Measurements from ENCODE around the gene TCERG1L.
"Not testable (repeated sequence)": the region's sequence is repeated elsewhere in the genome, so short reads cannot be mapped to it uniquely, and the experiment has no call there.

Gene TCERG1L, protein sequence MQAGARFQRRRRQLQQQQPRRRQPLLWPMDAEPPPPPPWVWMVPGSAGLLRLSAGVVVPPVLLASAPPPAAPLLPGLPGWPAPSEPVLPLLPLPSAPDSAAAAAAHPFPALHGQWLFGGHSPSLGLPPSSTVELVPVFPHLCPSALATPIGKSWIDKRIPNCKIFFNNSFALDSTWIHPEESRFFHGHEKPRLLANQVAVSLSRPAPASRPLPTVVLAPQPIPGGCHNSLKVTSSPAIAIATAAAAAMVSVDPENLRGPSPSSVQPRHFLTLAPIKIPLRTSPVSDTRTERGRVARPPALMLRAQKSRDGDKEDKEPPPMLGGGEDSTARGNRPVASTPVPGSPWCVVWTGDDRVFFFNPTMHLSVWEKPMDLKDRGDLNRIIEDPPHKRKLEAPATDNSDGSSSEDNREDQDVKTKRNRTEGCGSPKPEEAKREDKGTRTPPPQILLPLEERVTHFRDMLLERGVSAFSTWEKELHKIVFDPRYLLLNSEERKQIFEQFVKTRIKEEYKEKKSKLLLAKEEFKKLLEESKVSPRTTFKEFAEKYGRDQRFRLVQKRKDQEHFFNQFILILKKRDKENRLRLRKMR

DNA sequence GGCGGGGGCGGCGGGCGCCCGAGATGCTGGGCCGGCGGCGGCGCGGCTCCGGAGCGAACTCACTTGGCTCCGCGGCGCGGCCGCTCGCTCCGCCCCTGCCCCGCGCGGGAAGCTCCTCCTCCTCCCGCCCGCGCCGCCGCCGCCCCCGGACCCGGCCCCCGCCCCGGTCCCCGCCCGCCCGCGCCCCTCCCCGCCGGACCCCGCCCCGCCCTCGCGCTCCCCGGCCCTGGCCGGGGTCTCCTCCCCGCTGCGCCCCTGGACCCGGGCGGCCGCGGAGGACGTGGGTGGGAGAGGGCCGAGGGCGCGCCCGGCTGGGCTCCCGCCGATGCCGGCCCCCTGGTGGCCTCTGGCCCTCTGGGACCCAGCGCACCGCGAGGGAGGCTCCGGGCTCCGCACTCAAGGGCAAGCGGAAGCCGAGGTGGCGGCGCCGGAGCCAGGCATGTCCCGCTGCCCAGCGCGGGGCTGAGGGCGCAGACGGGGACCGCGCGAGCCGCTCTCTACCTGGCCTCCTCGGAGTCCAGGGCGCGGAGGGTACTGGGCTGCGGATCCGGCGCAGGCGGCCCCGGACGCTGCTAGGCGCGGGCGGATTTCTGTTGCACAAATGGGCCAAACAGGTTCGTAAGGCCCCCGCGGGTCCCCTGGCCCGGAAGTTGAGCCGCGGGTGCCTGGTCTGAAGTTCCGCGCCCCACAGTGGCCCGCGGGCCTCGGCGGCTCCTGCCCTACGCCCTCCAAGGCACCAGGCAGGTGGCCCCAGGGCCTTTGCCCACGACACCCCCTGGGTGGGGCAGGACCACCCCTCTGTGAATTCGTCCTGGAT is at the start of gene TCERG1L:
Gene TCERG1L (minus strand): TSS at position 61 of the 817 bp plus-strand sequence. CDS start 86 bp downstream, outside the sequence.
- DNase-seq (ENCODE audit: low read depth, low spot score): no peak
- H3K27ac ChIP-seq: no peak within 1 kb of the TSS

DNA sequence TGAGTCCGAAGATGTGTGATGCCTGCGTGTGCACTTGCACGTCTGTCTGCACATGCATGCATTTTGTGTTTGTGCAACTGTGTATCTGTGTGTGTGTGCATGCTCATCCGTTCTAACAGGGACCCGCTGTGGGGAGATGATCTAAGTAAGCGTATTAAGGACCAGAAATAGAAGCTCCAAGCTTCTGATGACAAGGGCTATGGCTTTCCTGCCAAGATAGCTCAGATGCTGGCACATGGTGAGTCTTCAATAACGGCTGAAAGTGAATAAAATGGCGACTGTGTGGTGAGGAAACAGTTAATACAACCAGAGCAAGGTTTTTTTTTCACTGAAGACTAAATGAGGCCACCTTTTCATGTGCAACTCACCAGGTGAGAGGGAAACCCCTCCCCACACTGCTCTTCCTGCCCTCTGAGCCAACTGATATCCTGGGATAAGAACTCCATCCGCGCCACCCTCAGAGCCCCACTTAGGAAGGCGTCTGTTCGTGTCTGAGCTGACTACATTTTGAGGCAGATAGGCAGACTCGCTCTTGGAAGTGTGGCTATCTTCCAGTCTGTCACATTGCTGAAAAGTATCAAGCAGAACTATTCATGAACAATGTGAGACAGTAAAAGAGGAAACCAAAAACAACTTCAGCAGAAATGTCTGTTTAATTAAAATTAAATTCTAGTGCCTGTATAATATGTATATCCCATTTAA is 47.4 kb upstream of the TCERG1L start:
- DNase-seq (ENCODE audit: low read depth, low spot score): no peak
- H3K27ac ChIP-seq: no peak overlapping the region

DNA sequence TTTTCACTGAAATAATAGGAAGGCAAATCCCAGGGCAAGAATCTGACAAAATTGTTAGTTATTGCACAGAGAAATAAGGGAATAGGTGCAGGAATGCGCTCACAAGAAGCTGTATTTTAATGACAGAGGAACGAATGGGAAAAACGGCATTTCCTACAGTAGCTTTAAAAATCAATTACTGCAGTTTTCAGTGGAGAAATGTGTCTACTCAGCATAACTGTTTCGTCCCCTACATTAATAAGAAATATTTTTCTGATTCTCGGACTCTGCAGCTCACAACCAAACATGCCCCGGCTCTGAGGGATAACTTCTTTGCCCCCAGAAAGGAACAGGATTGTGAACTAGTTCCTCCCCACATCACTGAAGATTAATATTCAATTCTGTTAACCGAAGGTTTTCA is 44.9 kb upstream of the TCERG1L start:
- H3K27ac ChIP-seq: no peak overlapping the region
- DNase-seq (ENCODE audit: low read depth, low spot score): no peak

DNA sequence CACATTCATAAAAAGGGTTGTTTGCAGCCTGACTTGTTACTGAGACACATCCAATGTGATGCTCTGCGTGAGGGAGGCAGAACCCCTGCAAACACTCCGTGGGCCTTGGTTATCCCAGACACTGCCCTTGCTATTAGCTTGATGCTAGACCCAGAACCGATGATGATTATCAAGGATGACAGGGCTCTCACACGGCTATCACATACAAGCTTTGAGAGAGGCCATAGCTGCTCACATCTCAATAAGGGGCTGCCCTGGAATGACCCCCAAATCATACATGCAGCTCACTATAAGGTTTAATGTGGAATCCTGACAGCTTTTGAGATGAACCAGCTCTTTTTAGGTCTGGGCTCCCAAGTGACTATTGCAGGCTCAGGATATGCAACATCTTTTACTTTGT is 44.4 kb upstream of the TCERG1L start:
- no peak for DNase-seq (ENCODE audit: low read depth, low spot score)

DNA sequence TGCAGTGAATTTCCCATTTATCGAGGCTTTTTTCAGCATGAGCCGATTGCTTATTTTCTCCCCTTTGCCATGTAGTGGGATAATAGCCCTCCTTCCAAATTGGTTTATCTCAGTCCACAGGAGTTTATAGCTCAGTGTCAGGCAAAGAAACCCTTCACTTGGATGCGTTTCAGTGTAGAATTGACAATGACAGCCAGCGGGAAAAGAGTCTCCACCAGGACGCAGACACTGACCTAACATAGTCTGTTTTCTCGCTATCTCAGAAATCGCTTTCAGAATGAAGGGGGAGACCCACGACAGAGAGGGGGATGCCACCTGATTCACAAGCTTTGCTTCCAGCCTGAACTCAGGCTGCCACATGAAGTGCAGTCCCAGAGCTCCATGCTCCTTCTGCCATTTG is 43.5 kb upstream of the TCERG1L start:
- no peak for DNase-seq (ENCODE audit: low read depth, low spot score)
- H3K27ac ChIP-seq: no peak overlapping the region

More for the DNA sequence above, 44.4 kb upstream of the TCERG1L start:
- no peak overlapping the region for H3K27ac ChIP-seq

DNA sequence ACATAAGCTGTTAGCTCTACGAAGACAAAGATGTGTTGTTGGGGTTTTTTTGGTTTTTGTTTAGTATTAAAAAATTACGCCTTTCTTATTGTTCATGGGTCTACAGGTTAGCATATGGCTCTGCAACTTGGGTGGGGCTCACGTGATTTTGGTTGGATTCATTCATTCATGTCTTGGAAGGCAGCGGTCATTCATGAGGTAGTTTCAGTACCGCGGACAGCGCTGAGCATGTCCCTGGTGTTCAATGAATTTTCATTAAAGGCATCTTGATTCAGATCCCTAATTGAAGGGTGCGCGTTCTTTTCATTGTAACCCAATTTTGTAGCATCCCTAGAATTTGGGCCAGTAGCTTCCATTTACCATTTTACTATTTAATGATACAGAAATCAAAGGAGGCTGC is 42.9 kb upstream of the TCERG1L start:
- no peak for DNase-seq (ENCODE audit: low read depth, low spot score)
- no peak overlapping the region for H3K27ac ChIP-seq

DNA sequence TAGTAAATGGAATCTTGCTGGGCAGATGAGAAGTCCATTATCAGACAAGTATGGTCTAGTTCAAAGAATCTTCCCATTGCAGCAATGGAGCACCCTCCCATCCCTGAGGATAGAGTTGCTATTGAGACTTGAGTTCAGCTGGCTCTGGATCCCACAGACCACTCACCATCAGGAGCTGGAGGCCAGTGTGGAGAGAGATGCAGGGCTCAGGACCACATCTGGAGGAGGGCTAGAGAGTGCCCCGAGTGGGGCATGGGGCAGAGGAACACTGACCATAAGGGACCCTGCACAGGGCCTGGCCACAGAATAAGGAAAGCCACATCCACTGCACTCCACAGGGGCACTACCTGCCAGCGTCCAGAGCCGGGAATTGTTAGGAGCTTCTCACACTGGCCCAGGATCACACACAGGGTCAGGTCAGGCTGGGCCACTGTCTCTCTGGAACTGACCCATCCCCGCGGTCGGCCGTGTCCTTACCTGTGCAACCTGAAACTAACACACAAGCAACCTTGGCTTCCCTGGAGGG is 41.3 kb upstream of the TCERG1L start:
- no peak for DNase-seq (ENCODE audit: low read depth, low spot score)
- H3K27ac ChIP-seq: no peak overlapping the region

DNA sequence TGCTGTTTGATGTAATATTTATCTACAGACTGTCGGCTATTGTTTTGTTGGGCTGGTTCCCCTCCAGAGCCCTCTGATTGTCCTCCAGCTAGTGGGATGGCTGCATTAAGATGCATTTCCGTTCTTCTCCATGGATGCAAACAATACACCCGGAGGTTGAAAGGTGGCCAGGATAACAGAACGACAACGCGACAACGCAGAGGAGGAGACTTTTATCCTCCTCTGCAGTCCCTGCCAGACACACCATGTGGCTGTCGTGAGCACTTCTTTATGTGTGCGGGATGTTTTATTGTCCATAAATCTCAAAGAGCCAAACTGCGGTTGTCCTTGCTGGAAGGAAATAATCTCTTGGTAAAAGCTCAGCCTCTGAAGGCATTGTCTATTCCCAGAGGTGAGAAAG is 39.1 kb upstream of the TCERG1L start:
- DNase-seq (ENCODE audit: low read depth, low spot score): no peak
- no peak overlapping the region for H3K27ac ChIP-seq

DNA sequence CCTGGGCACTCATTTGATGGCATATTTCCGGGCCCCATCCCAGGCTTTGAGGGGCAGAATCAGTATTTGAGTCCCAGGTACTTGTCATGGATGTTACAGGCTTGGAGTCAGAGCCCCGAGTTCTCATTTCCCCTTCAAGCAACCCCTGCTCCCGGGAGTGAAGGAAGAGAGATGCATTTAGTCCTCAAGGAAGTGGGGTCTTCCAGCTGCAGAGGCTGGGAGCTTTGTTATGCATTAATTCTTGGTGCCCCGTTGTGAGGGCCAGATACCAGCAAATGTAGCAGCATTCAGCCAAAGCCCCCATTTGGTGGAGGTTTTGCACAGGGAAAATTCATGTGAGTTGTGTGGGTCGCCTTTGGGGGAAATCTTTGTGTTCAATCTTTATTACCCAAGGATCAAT is 38.7 kb upstream of the TCERG1L start:
- H3K27ac ChIP-seq: no peak overlapping the region
- DNase-seq (ENCODE audit: low read depth, low spot score): no peak

DNA sequence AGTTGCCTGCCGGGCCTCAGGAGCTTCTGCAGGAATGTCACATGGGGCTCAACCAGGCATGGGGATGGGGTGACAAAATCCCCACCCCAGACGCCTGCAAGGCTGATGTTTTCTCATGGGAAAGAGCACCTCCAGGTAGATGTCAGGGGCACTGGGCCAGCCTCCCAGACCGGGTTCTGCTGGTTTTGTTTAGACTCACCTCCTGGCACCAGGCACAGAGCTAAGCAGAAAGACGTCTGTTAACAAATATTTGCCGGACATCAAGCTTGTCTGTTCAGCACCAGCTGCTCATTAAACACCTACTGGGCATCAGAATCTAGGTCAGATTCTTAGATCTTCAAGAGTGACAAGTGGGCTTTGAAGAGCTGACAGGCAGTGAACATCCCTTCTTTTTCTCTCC is 34.9 kb upstream of the TCERG1L start:
- no peak for DNase-seq (ENCODE audit: low read depth, low spot score)
- no peak overlapping the region for H3K27ac ChIP-seq

DNA sequence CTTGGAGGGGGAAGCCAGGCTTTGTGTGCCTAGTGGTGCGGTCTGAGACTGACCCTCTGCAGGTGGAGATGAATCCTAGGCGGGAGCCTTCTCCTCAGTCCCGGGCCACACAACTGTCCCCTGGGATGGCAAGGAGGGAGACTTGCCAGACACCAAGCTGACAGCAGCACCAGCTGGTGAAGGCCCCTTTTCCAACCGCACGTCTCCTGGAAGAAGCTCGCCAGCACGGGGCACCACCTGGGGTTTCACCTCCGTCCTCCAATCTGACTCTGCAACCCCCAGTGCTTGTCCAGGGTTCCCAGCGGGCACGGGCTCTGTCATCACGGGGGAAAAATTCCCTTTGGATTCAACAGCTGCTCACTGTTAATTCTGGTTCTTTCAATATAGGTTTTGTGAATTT is 34.2 kb upstream of the TCERG1L start:
- no peak overlapping the region for H3K27ac ChIP-seq
- no peak for DNase-seq (ENCODE audit: low read depth, low spot score)

DNA sequence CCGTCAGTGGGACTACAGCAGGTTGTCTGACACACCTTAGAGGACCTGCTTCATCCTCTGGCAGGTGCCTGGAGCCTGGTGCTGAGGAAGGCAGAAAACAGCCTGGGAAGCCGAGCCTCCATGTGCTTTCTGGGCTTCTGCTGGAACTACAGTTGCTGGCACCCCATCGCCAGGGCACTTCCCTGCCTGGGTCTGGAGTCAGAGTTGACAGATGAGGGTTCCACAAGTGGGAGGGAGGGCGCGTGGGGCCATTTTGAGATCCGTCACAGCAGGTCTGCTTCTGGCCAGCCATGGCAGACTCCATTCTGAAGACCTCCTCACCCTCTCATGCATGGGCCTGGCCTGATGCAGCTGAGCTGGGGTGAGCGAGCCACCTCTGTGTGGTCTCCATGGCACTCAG is 33.2 kb upstream of the TCERG1L start:
- no peak for DNase-seq (ENCODE audit: low read depth, low spot score)
- H3K27ac ChIP-seq: no peak overlapping the region

DNA sequence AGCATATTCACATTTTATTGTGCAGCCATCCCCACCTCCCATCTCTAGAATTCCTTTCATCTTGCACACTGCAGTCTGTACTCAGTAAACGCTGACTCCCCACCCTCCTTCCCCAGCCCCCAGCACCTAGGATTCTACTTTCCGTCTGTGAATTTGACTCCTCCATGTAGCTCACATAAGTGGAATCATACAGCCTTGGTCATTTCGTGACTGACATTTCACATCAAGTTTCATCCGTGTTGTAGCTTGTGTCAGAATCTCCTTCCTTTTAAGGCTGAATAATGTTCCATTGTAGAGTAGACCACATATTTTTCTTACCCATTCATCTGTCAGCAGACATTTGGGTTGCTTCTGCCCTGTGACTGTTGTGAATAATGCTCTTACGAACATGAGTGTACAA is 26.2 kb upstream of the TCERG1L start:
- no peak overlapping the region for H3K27ac ChIP-seq
- no peak for DNase-seq (ENCODE audit: low read depth, low spot score)

DNA sequence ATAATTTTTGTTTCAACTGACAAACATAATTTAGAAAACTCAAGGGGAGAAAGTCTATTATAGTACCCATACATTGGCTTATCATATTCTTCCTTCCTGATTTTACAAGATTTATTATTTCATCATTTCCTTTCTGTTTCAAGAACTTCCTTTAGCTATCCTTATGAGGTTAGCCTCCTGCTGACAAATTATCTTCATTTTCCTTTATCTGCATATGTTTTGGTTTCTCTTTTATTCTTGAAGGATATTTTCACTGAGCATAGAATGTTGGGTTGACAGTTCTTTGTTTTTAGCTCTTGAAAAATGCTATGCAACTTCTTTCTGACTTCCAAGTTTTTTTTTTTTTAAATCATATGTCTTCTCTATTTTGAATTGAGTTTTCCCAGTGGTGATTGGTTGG is 21.3 kb upstream of the TCERG1L start:
- DNase-seq (ENCODE audit: low read depth, low spot score): no peak

DNA sequence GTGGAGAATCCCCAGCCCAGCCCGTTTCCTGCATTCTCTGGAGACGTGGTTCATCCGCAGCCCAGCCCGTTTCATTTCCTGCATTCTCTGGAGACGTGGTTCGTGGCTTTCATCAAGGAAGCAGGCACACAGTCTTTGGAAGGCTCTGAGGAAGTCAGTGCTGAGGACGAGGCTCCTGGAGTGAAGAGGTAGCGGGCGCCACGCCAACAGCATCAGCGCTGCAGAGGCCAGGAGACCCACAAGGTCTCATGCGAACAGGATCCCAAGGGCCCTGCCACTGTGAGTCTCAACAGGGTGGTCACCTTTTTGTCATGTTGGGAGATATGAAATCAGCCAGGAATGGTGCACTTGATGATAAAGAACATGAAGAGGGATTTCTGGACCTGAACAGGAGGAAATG is 12.4 kb upstream of the TCERG1L start:
- DNase-seq (ENCODE audit: low read depth, low spot score): no peak
- no peak overlapping the region for H3K27ac ChIP-seq

More for the DNA sequence above, 21.3 kb upstream of the TCERG1L start:
- no peak overlapping the region for H3K27ac ChIP-seq

DNA sequence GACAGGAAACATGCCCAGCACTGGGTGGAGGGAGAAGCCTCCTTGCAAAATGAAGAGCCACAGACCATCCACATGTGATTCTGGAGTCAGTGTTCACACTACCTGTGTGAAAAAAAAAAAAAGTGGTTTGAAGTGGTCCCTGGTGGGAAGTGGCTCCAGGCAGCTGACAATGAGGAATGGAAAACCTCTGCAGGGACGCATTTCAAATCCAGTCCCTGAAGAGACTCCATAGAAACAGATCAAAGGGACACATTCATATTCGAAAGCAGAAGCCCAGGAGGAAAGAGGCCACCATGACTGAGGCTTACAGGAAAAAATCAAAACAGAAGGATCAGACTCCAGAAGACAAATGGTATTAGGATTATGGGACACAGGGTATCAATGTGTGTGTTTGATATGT is 11.5 kb upstream of the TCERG1L start:
- no peak for DNase-seq (ENCODE audit: low read depth, low spot score)
- no peak overlapping the region for H3K27ac ChIP-seq

DNA sequence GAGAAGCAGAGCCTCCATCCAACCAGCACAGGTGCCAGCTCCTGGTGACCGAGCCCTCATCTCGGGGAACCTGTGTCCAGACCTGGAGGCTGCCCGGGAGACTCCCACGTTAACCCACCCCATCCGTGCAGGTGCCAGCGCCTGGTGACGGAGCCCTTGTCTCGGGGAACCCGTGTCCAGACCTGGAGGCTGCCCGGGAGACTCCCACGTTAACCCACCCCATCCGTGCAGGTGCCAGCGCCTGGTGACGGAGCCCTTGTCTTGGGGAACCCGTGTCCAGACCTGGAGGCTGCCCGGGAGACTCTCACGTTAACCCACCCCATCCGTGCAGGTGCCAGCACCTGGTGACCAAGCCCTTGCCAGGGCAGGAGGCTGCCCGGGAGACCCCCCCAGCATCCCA is 11.1 kb upstream of the TCERG1L start:
- H3K27ac ChIP-seq; DNase-seq (ENCODE audit: low read depth, low spot score): not testable (repeated sequence)

DNA sequence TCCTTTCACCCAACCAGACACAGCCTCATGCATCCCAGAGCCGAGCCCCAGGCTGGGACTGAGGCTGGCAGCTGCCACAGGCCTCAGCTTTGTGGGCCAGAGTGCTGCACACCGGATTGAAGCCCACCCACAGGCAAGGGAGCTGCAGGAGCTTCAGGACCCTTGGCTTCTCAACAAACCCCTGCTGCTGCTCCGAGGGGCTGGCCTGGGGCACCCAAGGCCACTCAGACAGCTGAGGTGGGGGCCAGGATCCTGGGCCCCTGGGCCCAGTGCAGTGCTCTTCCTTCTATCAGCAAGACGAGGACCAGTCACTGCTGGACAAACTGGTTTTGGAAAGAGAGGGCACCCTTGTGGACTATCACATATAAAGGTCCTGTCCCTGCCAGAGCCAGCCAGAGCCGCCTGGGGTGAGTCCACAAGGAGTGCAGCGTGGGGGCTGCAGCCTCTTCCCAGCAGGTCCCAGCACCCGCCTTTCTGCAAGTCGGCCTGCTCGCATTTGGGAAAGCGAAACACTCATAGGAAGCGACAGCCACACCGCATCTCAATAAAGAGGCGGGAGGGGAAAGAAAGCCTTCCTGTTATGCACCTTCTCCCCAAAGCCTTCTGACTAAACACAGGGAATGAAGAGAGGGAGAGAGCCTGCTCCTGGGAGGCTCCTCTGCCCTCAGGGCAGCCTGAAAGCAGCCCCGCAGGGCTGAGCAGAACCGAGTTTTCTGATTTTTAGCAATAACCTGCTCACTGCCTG is 9.5 kb upstream of the TCERG1L start:
- DNase-seq (ENCODE audit: low read depth, low spot score): no peak
- H3K27ac ChIP-seq: no peak overlapping the region

DNA sequence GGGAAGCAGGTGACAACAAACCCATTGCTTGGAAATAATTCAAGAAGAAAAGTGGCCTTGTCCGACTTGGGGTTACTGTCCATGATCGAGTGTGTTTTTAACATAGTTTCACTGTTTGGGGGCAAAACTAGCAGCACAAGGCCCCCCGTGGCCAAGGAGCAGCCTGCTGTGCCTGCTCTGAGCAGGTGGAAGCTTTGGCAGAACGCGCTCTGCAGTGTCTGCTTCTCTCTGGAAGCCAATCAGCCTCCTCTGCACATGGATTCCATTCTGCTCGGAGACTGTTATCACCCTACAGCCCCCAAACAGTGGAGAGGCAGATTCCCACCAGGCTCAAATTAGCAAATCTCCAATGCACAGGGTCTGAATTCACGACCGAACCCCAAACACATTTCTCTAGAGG is 7.3 kb upstream of the TCERG1L start:
- no peak overlapping the region for H3K27ac ChIP-seq
- no peak for DNase-seq (ENCODE audit: low read depth, low spot score)

DNA sequence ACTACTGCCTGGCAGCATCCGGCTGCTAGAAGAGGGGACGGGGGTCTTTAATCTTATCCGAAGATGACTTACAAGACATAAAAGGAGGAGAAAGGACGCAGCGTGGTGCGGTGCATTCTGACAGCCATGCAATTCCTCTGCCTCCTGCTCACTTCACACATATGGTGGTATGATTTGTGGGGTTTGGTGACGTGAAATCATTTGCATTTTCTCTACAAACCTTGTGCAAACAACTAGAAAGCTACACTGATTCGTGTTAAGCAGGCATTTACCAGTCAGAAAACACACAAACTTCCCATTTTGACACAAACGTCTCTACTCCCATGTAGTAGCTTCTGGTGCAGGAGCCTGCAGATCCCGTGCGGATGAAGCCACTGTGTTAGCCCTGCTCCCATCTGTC is 6.8 kb upstream of the TCERG1L start:
- DNase-seq (ENCODE audit: low read depth, low spot score): no peak
- H3K27ac ChIP-seq: no peak overlapping the region

Measured in epithelial cell of prostate (primary cell).